Liver (tissue), 9 donors: ENCODE data around the gene MORN3. TPM values are rescaled to one million over a fixed set of nuclear protein-coding genes. Genes with fewer than 3 reads are reported as not detected.

Experiments
- DNase-seq: peaks from one replicate; pipeline ENCODE4 v3.0.0-alpha.2; 2017; ENCODE audit warnings: low spot score
- H3K27ac ChIP-seq, 2 donors: one replicate each; pipeline ENCODE4 v1.7.0; 2013; ENCODE audit warnings: inconsistent platforms in 2 of 2, low read length in 2 of 2, control low read depth in 1 of 2, low read depth in 1 of 2, mild to moderate bottlenecking in 1 of 2
- H3K27me3 ChIP-seq, 4 donors: one replicate each; pipeline versions ENCODE4 v1.6.1 to v1.7.0; 2013; ENCODE audit warnings: low read length in 3 of 4, inconsistent platforms in 1 of 4, mild to moderate bottlenecking in 1 of 4, moderate library complexity in 1 of 4; ENCODE audit not compliant: control insufficient read depth in 4 of 4, insufficient read depth in 4 of 4
- H3K36me3 ChIP-seq, 4 donors: one replicate each; pipeline versions ENCODE4 v1.6.1 to v1.7.0; 2013; ENCODE audit warnings: low read length in 3 of 4, mild to moderate bottlenecking in 3 of 4, low read depth in 1 of 4, moderate library complexity in 1 of 4; ENCODE audit not compliant: control insufficient read depth in 4 of 4, insufficient read depth in 3 of 4
- H3K4me1 ChIP-seq, 4 donors: one replicate each; pipeline versions ENCODE4 v1.6.1 to v1.7.0; 2013; ENCODE audit warnings: low read length in 3 of 4, mild to moderate bottlenecking in 3 of 4, moderate library complexity in 1 of 4; ENCODE audit not compliant: control insufficient read depth in 4 of 4, insufficient read depth in 4 of 4
- H3K4me3 ChIP-seq, 3 donors: one replicate each; pipeline versions ENCODE4 v1.6.1 to v1.7.0; 2013; ENCODE audit warnings: low read length in 3 of 3, control low read depth in 1 of 3, low read depth in 1 of 3, mild to moderate bottlenecking in 1 of 3
- H3K9ac ChIP-seq, 2 donors: one replicate each; pipeline ENCODE4 v1.7.0; 2013; ENCODE audit warnings: low read length in 2 of 2, mild to moderate bottlenecking in 2 of 2, moderate library complexity in 2 of 2, control low read depth in 1 of 2, low read depth in 1 of 2
- H3K9me3 ChIP-seq, 4 donors: one replicate each; pipeline versions ENCODE4 v1.6.1 to v1.7.0; 2013; ENCODE audit warnings: low read length in 3 of 4; ENCODE audit not compliant: control insufficient read depth in 4 of 4
- EGR1 ChIP-seq, 2 donors: IDR thresholded peaks; 2 replicates each; pipeline ENCODE4 v1.6.1; 2016 to 2018; ENCODE audit warnings: antibody characterized with exemption in 2 of 2, low read depth in 2 of 2
- FOXA1 ChIP-seq: IDR thresholded peaks from 2 replicates; pipeline ENCODE4 v1.6.1; 2016; ENCODE audit warnings: antibody characterized with exemption
- FOXA2 ChIP-seq: IDR thresholded peaks from 2 replicates; pipeline ENCODE4 v1.6.1; 2016; ENCODE audit warnings: antibody characterized with exemption
- GABPA ChIP-seq, 2 donors: IDR thresholded peaks in 1 of 2; conservative IDR thresholded peaks in 1 of 2; 2 replicates each; pipeline ENCODE4 v1.6.1; 2016; ENCODE audit warnings: antibody characterized with exemption in 2 of 2, mild to moderate bottlenecking in 1 of 2, moderate library complexity in 1 of 2
- HNF4A ChIP-seq, 2 donors: conservative IDR thresholded peaks; 2 replicates each; pipeline ENCODE4 v1.6.1; 2016; ENCODE audit warnings: antibody characterized with exemption in 2 of 2, mild to moderate bottlenecking in 2 of 2
- HNF4G ChIP-seq: IDR thresholded peaks from 2 replicates; pipeline ENCODE4 v1.6.1; 2016; ENCODE audit warnings: antibody characterized with exemption
- JUND ChIP-seq, 2 donors: IDR thresholded peaks; 2 replicates each; pipeline ENCODE4 v1.6.1; 2016; ENCODE audit warnings: antibody characterized with exemption in 2 of 2
- NR2F2 ChIP-seq: IDR thresholded peaks from 2 replicates; pipeline ENCODE4 v1.6.1; 2016; ENCODE audit warnings: antibody characterized with exemption
- RAD21 ChIP-seq, 2 donors: IDR thresholded peaks; 2 replicates each; pipeline ENCODE4 v1.6.1; 2016; ENCODE audit warnings: antibody characterized with exemption in 2 of 2, mild to moderate bottlenecking in 2 of 2
- RXRA ChIP-seq, 2 donors: IDR thresholded peaks; 2 replicates each; pipeline ENCODE4 v1.6.1; 2017 to 2018; ENCODE audit warnings: antibody characterized with exemption in 2 of 2, mild to moderate bottlenecking in 1 of 2
- SP1 ChIP-seq: IDR thresholded peaks from 2 replicates; pipeline ENCODE4 v1.6.1; 2018; ENCODE audit warnings: antibody characterized with exemption, mild to moderate bottlenecking
- TAF1 ChIP-seq: conservative IDR thresholded peaks from 2 replicates; pipeline ENCODE4 v1.6.1; 2016; ENCODE audit warnings: antibody characterized with exemption, mild to moderate bottlenecking
- YY1 ChIP-seq: IDR thresholded peaks from 2 replicates; pipeline ENCODE4 v1.6.1; 2016; ENCODE audit warnings: antibody characterized with exemption, mild to moderate bottlenecking
- WGBS: extraction: QIAGEN DNeasy Blood & Tissue Kit; methylation state at CpG from one replicate; pipeline ENCODE4 v1.1.7; 2013; 5-methylcytosine and 5-hydroxymethylcytosine counted together
- polyA plus RNA-seq, 2 donors: library from polyadenylated mRNA; stranded (reverse) in 1 of 2; unstranded in 1 of 2; fragments of 200-250 nt in 1 of 2; fragments of >200 nt in 1 of 2; fragmentation: Nextera tagmentation in 1 of 2; extraction: Ambion mirVana in 1 of 2; gene quantifications; one replicate each; pipeline versions ENCODE4 v1.2.1 to v1.2.3, GENCODE V29; 2013 to 2015
- total RNA-seq, 2 donors: library from RNA; depleted of rRNA; stranded (reverse); fragments of >200 nt; gene quantifications; one replicate each; pipeline ENCODE4 v1.2.3, GENCODE V29; 2014
- TF ChIP-seq, protein P1 (sequence below): fragments of 150-350 bp; IDR thresholded peaks from 2 replicates; pipeline ENCODE4 v1.5.1; 2017; ENCODE audit warnings: improper control_type of control experiment, low read depth, low read length; ENCODE audit not compliant: missing input control
- TF ChIP-seq, protein P2 (sequence below): IDR thresholded peaks from 2 replicates; pipeline ENCODE4 v1.6.1; 2016; ENCODE audit warnings: antibody characterized with exemption
- TF ChIP-seq, protein P3 (sequence below): IDR thresholded peaks from 2 replicates; pipeline ENCODE4 v1.6.1; 2016; ENCODE audit warnings: antibody characterized with exemption
- TF ChIP-seq, protein P4 (sequence below): IDR thresholded peaks from 2 replicates; pipeline ENCODE4 v1.6.1; 2016; ENCODE audit warnings: antibody characterized with exemption, mild to moderate bottlenecking
- TF ChIP-seq, protein P5 (sequence below): IDR thresholded peaks from 2 replicates; pipeline ENCODE4 v1.6.1; 2016; ENCODE audit warnings: antibody characterized with exemption
- donor health status: healthy.
- donor health status: healthy.
- donor health status: healthy.
- donor health status: healthy.
- donor health status: healthy.

Gene MORN3
- total and polyA plus RNA-seq, 4 donors, result 0.05 to 0.13 (median 0.07) TPM

DNA sequence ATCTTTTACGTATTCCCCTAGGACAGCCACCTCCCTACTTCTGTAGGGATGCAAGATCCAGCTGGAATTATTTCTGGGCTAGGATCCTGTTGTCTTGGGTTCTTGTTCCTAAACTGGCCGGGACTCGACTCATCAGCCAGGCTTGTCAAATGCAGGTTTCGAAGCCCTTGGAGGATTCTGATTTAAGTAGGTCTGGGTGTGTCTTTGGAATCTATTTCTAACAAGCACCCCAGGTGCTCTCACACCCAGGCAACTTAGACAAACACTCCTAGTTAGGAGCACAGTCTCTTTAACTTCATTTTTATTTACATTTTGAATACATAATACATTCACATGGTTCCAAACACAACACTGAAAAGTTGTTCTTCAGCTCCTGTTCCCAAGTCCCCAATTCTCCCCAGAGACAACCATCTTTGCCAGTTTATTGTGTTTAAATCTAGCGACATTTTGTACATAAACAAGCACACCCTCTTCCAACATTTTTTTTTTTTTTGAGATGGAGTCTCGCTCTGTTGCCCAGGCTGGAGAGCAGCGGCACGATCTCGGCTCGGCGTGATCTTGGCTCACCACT, 20.9 kb downstream of the MORN3 start:
- Histone ChIP-seq H3K9me3 (no peaks in the 10 kb centered on the region), H3K27ac (no peak overlapping the region), H3K4me1 (no peaks in the 10 kb centered on the region), H3K9ac (no peak overlapping the region), H3K27me3 (no peaks in the 10 kb centered on the region), H3K4me3 (no peak overlapping the region), H3K36me3 (no peaks in the 10 kb centered on the region)
- WGBS, result 96% methylated on average over 11 of the region's 11 CpGs
- no peak for DNase-seq
- TF ChIP-seq, protein P1, sequence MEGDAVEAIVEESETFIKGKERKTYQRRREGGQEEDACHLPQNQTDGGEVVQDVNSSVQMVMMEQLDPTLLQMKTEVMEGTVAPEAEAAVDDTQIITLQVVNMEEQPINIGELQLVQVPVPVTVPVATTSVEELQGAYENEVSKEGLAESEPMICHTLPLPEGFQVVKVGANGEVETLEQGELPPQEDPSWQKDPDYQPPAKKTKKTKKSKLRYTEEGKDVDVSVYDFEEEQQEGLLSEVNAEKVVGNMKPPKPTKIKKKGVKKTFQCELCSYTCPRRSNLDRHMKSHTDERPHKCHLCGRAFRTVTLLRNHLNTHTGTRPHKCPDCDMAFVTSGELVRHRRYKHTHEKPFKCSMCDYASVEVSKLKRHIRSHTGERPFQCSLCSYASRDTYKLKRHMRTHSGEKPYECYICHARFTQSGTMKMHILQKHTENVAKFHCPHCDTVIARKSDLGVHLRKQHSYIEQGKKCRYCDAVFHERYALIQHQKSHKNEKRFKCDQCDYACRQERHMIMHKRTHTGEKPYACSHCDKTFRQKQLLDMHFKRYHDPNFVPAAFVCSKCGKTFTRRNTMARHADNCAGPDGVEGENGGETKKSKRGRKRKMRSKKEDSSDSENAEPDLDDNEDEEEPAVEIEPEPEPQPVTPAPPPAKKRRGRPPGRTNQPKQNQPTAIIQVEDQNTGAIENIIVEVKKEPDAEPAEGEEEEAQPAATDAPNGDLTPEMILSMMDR, result no peak
- no peak for TF ChIP-seq JUND (IDR thresholded peaks at IDR 0.05)
- no peak for TF ChIP-seq TAF1
- TF ChIP-seq, protein P2, sequence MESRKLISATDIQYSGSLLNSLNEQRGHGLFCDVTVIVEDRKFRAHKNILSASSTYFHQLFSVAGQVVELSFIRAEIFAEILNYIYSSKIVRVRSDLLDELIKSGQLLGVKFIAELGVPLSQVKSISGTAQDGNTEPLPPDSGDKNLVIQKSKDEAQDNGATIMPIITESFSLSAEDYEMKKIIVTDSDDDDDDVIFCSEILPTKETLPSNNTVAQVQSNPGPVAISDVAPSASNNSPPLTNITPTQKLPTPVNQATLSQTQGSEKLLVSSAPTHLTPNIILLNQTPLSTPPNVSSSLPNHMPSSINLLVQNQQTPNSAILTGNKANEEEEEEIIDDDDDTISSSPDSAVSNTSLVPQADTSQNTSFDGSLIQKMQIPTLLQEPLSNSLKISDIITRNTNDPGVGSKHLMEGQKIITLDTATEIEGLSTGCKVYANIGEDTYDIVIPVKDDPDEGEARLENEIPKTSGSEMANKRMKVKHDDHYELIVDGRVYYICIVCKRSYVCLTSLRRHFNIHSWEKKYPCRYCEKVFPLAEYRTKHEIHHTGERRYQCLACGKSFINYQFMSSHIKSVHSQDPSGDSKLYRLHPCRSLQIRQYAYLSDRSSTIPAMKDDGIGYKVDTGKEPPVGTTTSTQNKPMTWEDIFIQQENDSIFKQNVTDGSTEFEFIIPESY, result no peak
- no peak for TF ChIP-seq HNF4G
- TF ChIP-seq RXRA (IDR thresholded peaks at IDR 0.05), result no peak
- no peak for TF ChIP-seq YY1
- TF ChIP-seq HNF4A (conservative IDR thresholded peaks at IDR 0.05), result no peak
- TF ChIP-seq, protein P3, sequence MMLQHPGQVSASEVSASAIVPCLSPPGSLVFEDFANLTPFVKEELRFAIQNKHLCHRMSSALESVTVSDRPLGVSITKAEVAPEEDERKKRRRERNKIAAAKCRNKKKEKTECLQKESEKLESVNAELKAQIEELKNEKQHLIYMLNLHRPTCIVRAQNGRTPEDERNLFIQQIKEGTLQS, result no peak
- no peak for TF ChIP-seq EGR1 (IDR thresholded peaks at IDR 0.05; ENCODE audit: low read depth in 2 of 2)
- TF ChIP-seq GABPA (IDR thresholded peaks at IDR 0.05 in 1 of 2, conservative IDR thresholded peaks at IDR 0.05 in 1 of 2), result no peak
- TF ChIP-seq, protein P4, sequence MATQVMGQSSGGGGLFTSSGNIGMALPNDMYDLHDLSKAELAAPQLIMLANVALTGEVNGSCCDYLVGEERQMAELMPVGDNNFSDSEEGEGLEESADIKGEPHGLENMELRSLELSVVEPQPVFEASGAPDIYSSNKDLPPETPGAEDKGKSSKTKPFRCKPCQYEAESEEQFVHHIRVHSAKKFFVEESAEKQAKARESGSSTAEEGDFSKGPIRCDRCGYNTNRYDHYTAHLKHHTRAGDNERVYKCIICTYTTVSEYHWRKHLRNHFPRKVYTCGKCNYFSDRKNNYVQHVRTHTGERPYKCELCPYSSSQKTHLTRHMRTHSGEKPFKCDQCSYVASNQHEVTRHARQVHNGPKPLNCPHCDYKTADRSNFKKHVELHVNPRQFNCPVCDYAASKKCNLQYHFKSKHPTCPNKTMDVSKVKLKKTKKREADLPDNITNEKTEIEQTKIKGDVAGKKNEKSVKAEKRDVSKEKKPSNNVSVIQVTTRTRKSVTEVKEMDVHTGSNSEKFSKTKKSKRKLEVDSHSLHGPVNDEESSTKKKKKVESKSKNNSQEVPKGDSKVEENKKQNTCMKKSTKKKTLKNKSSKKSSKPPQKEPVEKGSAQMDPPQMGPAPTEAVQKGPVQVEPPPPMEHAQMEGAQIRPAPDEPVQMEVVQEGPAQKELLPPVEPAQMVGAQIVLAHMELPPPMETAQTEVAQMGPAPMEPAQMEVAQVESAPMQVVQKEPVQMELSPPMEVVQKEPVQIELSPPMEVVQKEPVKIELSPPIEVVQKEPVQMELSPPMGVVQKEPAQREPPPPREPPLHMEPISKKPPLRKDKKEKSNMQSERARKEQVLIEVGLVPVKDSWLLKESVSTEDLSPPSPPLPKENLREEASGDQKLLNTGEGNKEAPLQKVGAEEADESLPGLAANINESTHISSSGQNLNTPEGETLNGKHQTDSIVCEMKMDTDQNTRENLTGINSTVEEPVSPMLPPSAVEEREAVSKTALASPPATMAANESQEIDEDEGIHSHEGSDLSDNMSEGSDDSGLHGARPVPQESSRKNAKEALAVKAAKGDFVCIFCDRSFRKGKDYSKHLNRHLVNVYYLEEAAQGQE, result no peak
- TF ChIP-seq NR2F2, result no peak
- no peak for TF ChIP-seq FOXA2
- TF ChIP-seq, protein P5, sequence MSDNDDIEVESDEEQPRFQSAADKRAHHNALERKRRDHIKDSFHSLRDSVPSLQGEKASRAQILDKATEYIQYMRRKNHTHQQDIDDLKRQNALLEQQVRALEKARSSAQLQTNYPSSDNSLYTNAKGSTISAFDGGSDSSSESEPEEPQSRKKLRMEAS, result no peak
- no peak for TF ChIP-seq FOXA1
- no peak for TF ChIP-seq RAD21 (IDR thresholded peaks at IDR 0.05)
- no peak for TF ChIP-seq SP1
